Thyroid gland (tissue), 4 donors: ENCODE results near the gene CBY3.
"Not testable (repeated sequence)": the region's sequence is repeated elsewhere in the genome, so short reads cannot be mapped to it uniquely, and the experiment has no call there.

Experiments used
- POLR2A ChIP-seq, 2 donors: fragments of 450-650 bp; IDR thresholded peaks; one replicate each; pipeline ENCODE4 v1.6.1; 2017; ENCODE audit warnings: antibody characterized with exemption in 2 of 2, mild to moderate bottlenecking in 2 of 2, moderate library complexity in 1 of 2
- TF ChIP-seq, protein P1 (sequence below), 6 experiments: fragments of 200-600 bp in 3 of 6; fragments of 450-650 bp in 3 of 6; sonication (generic) in 3 of 6; IDR thresholded peaks; one replicate each; pipeline ENCODE4 v1.5.1; 2016 to 2019; ENCODE audit warnings: antibody characterized with exemption in 6 of 6, mild to moderate bottlenecking in 2 of 6, inconsistent platforms in 1 of 6, moderate library complexity in 1 of 6

DNA sequence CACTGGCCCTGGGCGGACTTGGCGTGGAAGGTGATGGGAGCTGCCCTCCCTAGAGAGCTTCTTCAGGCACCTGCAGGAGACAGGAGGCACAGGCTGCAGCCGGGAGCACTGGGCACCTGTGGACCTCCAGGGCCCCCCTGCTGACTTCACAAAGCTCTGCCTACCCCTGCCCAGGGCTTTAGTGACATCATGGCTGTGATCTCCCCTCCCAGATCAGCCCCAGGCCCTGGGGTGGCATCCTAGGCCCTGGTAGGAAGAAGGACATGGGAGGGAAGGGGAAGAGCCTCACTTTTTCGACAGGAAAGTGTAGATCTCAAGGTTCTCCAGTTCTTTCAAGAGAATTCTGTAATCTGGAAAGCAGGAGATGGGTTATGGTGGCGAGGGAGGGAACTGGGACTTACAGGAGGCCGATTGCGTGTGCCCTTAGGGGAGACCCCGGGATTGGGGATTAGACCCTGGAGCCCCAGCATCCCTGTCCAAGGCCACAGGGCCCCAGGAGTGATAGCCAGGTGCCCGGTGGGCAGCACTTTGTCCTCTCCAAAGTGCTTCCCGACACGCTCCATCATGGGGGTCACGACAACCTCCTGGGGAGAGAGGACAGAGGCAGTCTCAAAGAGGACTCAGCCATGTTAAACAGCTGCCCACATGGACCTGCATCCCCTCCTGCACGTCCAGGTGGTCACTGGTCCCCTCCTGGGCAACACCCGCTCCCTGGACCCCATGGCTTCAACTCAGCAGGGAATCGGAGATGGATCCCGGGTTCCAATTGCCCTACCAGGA lies 37.5 kb downstream of the CBY3 start:
- TF ChIP-seq POLR2A (IDR thresholded peaks at IDR 0.05) = not testable (repeated sequence)
- TF ChIP-seq, protein P1, sequence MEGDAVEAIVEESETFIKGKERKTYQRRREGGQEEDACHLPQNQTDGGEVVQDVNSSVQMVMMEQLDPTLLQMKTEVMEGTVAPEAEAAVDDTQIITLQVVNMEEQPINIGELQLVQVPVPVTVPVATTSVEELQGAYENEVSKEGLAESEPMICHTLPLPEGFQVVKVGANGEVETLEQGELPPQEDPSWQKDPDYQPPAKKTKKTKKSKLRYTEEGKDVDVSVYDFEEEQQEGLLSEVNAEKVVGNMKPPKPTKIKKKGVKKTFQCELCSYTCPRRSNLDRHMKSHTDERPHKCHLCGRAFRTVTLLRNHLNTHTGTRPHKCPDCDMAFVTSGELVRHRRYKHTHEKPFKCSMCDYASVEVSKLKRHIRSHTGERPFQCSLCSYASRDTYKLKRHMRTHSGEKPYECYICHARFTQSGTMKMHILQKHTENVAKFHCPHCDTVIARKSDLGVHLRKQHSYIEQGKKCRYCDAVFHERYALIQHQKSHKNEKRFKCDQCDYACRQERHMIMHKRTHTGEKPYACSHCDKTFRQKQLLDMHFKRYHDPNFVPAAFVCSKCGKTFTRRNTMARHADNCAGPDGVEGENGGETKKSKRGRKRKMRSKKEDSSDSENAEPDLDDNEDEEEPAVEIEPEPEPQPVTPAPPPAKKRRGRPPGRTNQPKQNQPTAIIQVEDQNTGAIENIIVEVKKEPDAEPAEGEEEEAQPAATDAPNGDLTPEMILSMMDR (IDR thresholded peaks at IDR 0.05) = not testable (repeated sequence)
